ENCODE results near the gene IP6K3. TPM values are rescaled to one million over a fixed set of nuclear protein-coding genes. Genes with fewer than 3 reads are reported as not detected.

The IP6K3 gene
- polyA plus RNA-seq, 1 of the 3 experiments (the other 2 are of a cell fraction), result 0.21 TPM

GRCh38 chr6:33725222-33725621 lies 21.5 kb downstream of the IP6K3 start:
- no peaks in the 10 kb centered on the region for H3K9me3 ChIP-seq
- H3F3A ChIP-seq (replicated peaks; ENCODE audit: insufficient read depth), result no peaks in the 10 kb centered on the region
- POLR2A ChIA-PET, result no interaction called here
- H3K4me1 ChIP-seq (ENCODE audit: control insufficient read depth in 1 of 2, insufficient read depth in 2 of 2, low read depth in 1 of 2, low read length in 1 of 2), result no peaks in the 10 kb centered on the region; a peak in 1 of 4 replicates
- H2AFZ ChIP-seq (ENCODE audit: low read depth), result no peak overlapping the region
- H3K27ac ChIP-seq (ENCODE audit: low read depth in 2 of 2, low read length in 1 of 2), result no peak overlapping the region
- WGBS (ENCODE audit: low lambda C conversion rate), result 86% methylated on average over 11 of the region's 14 CpGs
- DNase-seq, result no peak
- H3K4me2 ChIP-seq, result no peak overlapping the region
- H3K9ac ChIP-seq, result no peak overlapping the region
- no peak for TF ChIP-seq POLR2AphosphoS5 (IDR thresholded peaks at IDR 0.05; ENCODE audit: low read depth, low read length)
- no peak for TF ChIP-seq NRF1 (IDR thresholded peaks at IDR 0.05; ENCODE audit: low read depth, low read length)
- no peak for TF ChIP-seq RFX5 (IDR thresholded peaks at IDR 0.05; ENCODE audit: low read length)
- no peaks in the 10 kb centered on the region for H4K20me1 ChIP-seq (ENCODE audit: insufficient read depth)
- H3K4me3 ChIP-seq (ENCODE audit: low read depth in 2 of 2, low read length in 1 of 2), result no peak overlapping the region
- H3K36me3 ChIP-seq (replicated peaks in 1 of 2; ENCODE audit: control insufficient read depth in 1 of 2, insufficient read depth in 2 of 2, low read length in 1 of 2), result no peaks in the 10 kb centered on the region
- no peaks in the 10 kb centered on the region for H3K79me2 ChIP-seq (ENCODE audit: insufficient read depth)
- no peaks in the 10 kb centered on the region for H3K9me2 ChIP-seq
- peaks cover 66% of the 10 kb centered on the region for H3K27me3 ChIP-seq (ENCODE audit: insufficient read depth)
- CTCF ChIA-PET, result interaction anchor here (1.0 to 8.2 kb wide), 3 partner anchors 9 to 22 kb away, joined by 3 to 59 read pairs (median 3); no protein-coding TSS in a partner anchor

GRCh38 chr6:33724102-33725023 lies 22.3 kb downstream of the IP6K3 start:
- Histone ChIP-seq H4K20me1 (ENCODE audit: insufficient read depth) (no peaks in the 10 kb centered on the region), H3K9me3 (no peaks in the 10 kb centered on the region), H3K79me2 (ENCODE audit: insufficient read depth) (no peaks in the 10 kb centered on the region), H3K27me3 (ENCODE audit: insufficient read depth) (peaks cover 75% of the 10 kb centered on the region), H3K9me2 (no peaks in the 10 kb centered on the region), H3K4me1 (ENCODE audit: control insufficient read depth in 1 of 2, insufficient read depth in 2 of 2, low read depth in 1 of 2, low read length in 1 of 2) (no peaks in the 10 kb centered on the region; a peak in 1 of 4 replicates), H3K4me2 (no peak overlapping the region), H3K27ac (ENCODE audit: low read depth in 2 of 2, low read length in 1 of 2) (no peak overlapping the region), H3K36me3 (replicated peaks in 1 of 2; ENCODE audit: control insufficient read depth in 1 of 2, insufficient read depth in 2 of 2, low read length in 1 of 2) (no peaks in the 10 kb centered on the region), H2AFZ (ENCODE audit: low read depth) (no peak overlapping the region), H3K9ac (no peak overlapping the region), H3K4me3 (ENCODE audit: low read depth in 2 of 2, low read length in 1 of 2) (no peak overlapping the region), H3F3A (replicated peaks; ENCODE audit: insufficient read depth) (no peaks in the 10 kb centered on the region)
- 62% methylated on average over 13 of the region's 13 CpGs for WGBS (ENCODE audit: low lambda C conversion rate)
- ChIA-PET POLR2A (no interaction called here), CTCF (interaction anchor here (1.0 to 3.4 kb wide), 7 partner anchors 9 to 139 kb away, joined by 3 to 21 read pairs (median 3); partner anchors contain the start of gene UQCC2)
- DNase-seq, result no peak
- TF ChIP-seq GABPA (IDR thresholded peaks at IDR 0.05; ENCODE audit: low read depth) (no peak), NFIC (IDR thresholded peaks at IDR 0.05; ENCODE audit: borderline replicate concordance) (no peak), RAD21 (IDR thresholded peaks at IDR 0.05; ENCODE audit: low read length) (no peak), USF1 (IDR thresholded peaks at IDR 0.05; ENCODE audit: borderline replicate concordance, low read depth) (no peak), FOSL2 (IDR thresholded peaks at IDR 0.05; ENCODE audit: borderline replicate concordance, low read depth) (no peak), IRF3 (IDR thresholded peaks at IDR 0.05; ENCODE audit: low read depth, low read length) (no peak), MEF2A (IDR thresholded peaks at IDR 0.05; ENCODE audit: borderline replicate concordance, low read depth) (no peak), GATA2 (CRISPR knock-in tag; IDR thresholded peaks at IDR 0.05) (no peak), TAF1 (IDR thresholded peaks at IDR 0.05; ENCODE audit: borderline replicate concordance, low read depth, low read length) (no peak), CTCF (IDR thresholded peaks at IDR 0.05) (no peak), MXI1 (IDR thresholded peaks at IDR 0.05; ENCODE audit: low read depth, low read length) (no peak), SMC3 (IDR thresholded peaks at IDR 0.05; ENCODE audit: low read depth, low read length) (no peak), EP300 (IDR thresholded peaks at IDR 0.05; ENCODE audit: borderline replicate concordance in 1 of 2, low read depth in 1 of 2, low read length in 1 of 2) (no peak), NRF1 (IDR thresholded peaks at IDR 0.05; ENCODE audit: low read depth, low read length) (no peak), POLR2AphosphoS5 (IDR thresholded peaks at IDR 0.05; ENCODE audit: low read depth, low read length) (no peak), REST (IDR thresholded peaks at IDR 0.05; ENCODE audit: low read depth, low read length) (no peak), ELF1 (IDR thresholded peaks at IDR 0.05) (no peak), FOXM1 (IDR thresholded peaks at IDR 0.05; ENCODE audit: low read depth) (no peak)

All from SK-N-SH (cell line).